WTC11 (cell line): ENCODE data around the gene S100A13.

Experiments used
- CTCF ChIP-seq: fragments of 200-600 bp; IDR thresholded peaks from 2 replicates; pipeline ENCODE4 v1.8.0; 2022; ENCODE audit warnings: antibody characterized with exemption
- IRF2 ChIP-seq: sonication (generic); formaldehyde crosslinking; IDR thresholded peaks from 2 replicates; pipeline ENCODE4 v1.8.0; 2022; ENCODE audit warnings: low read depth, missing genetic modification reagents, borderline replicate concordance
- JAZF1 ChIP-seq: fragments of 250-450 bp; sonication (Bioruptor Pico); IDR thresholded peaks from 2 replicates; pipeline ENCODE4 v1.9.0; 2021; ENCODE audit warnings: moderate library complexity, mild to moderate bottlenecking, inconsistent platforms
- JUN ChIP-seq: sonication (generic); formaldehyde crosslinking; IDR thresholded peaks from 2 replicates; pipeline ENCODE4 v1.8.0; 2023; ENCODE audit warnings: mild to moderate bottlenecking, missing genetic modification reagents
- SMAD3 ChIP-seq: sonication (generic); formaldehyde crosslinking; IDR thresholded peaks from 2 replicates; pipeline ENCODE4 v1.8.0; 2022; ENCODE audit warnings: missing genetic modification reagents, mild to moderate bottlenecking, borderline replicate concordance
- ZNF317 ChIP-seq: sonication (generic); formaldehyde crosslinking; IDR thresholded peaks from 2 replicates; pipeline ENCODE4 v1.8.1; 2023; ENCODE audit warnings: low read depth, mild to moderate bottlenecking, moderate library complexity, missing genetic modification reagents, borderline replicate concordance

GRCh38 chr1:153607381-153607780 lies 19.9 kb downstream of the S100A13 start:
- TF ChIP-seq IRF2 (CRISPR knock-in tag) (no peak), JUN (CRISPR knock-in tag) (no peak), CTCF (no peak), ZNF317 (no peak), SMAD3 (no peak), JAZF1 (CRISPR knock-in tag) (no peak)
